K562 (cell line): Measurements from ENCODE around the gene TRMU. TPM values are rescaled to one million over a fixed set of nuclear protein-coding genes. Genes with fewer than 3 reads are reported as not detected.

ENCODE experiments used
- BRF2 ChIP-seq: IDR thresholded peaks from 3 replicates; pipeline ENCODE4 v1.6.1; 2011; ENCODE audit warnings: borderline replicate concordance, mild to moderate bottlenecking; ENCODE audit not compliant: insufficient read length, insufficient read depth
- CEBPG ChIP-seq, 3 experiments: fragments of 200-800 bp in 1 of 3; sonication (Bioruptor generic) in 1 of 3; sonication (generic) in 1 of 3; formaldehyde crosslinking in 1 of 3; IDR thresholded peaks in 2 of 3; conservative IDR thresholded peaks in 1 of 3; 2 replicates each; pipeline versions ENCODE4 v1.6.1 to v1.8.0; 2016 to 2022; ENCODE audit warnings: missing compliant biosample characterization in 2 of 3, missing genetic modification characterization in 2 of 3, mild to moderate bottlenecking in 1 of 3, missing genetic modification reagents in 1 of 3
- CREM ChIP-seq: IDR thresholded peaks from 2 replicates; pipeline ENCODE4 v1.6.1; 2014; ENCODE audit warnings: antibody characterized with exemption, low read depth
- CTCF ChIP-seq, 3 experiments: IDR thresholded peaks in 2 of 3; conservative IDR thresholded peaks in 1 of 3; 2 replicates each; pipeline ENCODE4 v1.5.1; 2011 to 2012; ENCODE audit warnings: low read length in 3 of 3, mild to moderate bottlenecking in 3 of 3, control low read depth in 2 of 3, improper control_type of control experiment in 1 of 3, inconsistent platforms in 1 of 3, low read depth in 1 of 3, mixed read lengths in 1 of 3, moderate library complexity in 1 of 3; ENCODE audit not compliant: insufficient read depth in 2 of 3
- E4F1 ChIP-seq: fragments of 250-450 bp; sonication (Bioruptor Pico); IDR thresholded peaks from 2 replicates; pipeline ENCODE4 v1.5.0; 2021; ENCODE audit warnings: mild to moderate bottlenecking, borderline replicate concordance
- ERF ChIP-seq: fragments of 450-650 bp; formaldehyde crosslinking; IDR thresholded peaks from 2 replicates; pipeline ENCODE4 v1.4.0; 2020; ENCODE audit warnings: mild to moderate bottlenecking, mixed read lengths
- HDGF ChIP-seq: fragments of 450-650 bp; IDR thresholded peaks from 2 replicates; pipeline ENCODE4 v1.6.1; 2016
- KAT8 ChIP-seq: fragments of 450-650 bp; IDR thresholded peaks from 2 replicates; pipeline ENCODE4 v1.6.1; 2016; ENCODE audit warnings: low read depth, mild to moderate bottlenecking
- L3MBTL2 ChIP-seq: fragments of 450-650 bp; IDR thresholded peaks from 2 replicates; pipeline ENCODE4 v1.6.1; 2016; ENCODE audit warnings: mild to moderate bottlenecking, moderate library complexity
- NFE2 ChIP-seq: IDR thresholded peaks from 2 replicates; pipeline ENCODE4 v1.6.1; 2014; ENCODE audit warnings: antibody characterized with exemption, low read depth
- RB1 ChIP-seq: fragments of 450-650 bp; IDR thresholded peaks from 2 replicates; pipeline ENCODE4 v1.6.1; 2017; ENCODE audit warnings: low read depth, mild to moderate bottlenecking
- RFX7 ChIP-seq: fragments of 250-450 bp; sonication (Bioruptor Pico); IDR thresholded peaks from 2 replicates; pipeline ENCODE4 v1.5.1; 2021; ENCODE audit warnings: mild to moderate bottlenecking
- THRAP3 ChIP-seq: fragments of 450-650 bp; IDR thresholded peaks from 2 replicates; pipeline ENCODE4 v1.6.1; 2016; ENCODE audit warnings: mild to moderate bottlenecking, inconsistent platforms, borderline replicate concordance
- TOE1 ChIP-seq, 2 experiments: fragments of 450-650 bp in 1 of 2; sonication (generic) in 1 of 2; formaldehyde crosslinking in 1 of 2; IDR thresholded peaks; 2 replicates each; pipeline versions ENCODE4 v1.7.1 to v1.8.0; 2016 to 2022; ENCODE audit warnings: borderline replicate concordance in 2 of 2, mild to moderate bottlenecking in 2 of 2, antibody characterized with exemption in 1 of 2, inconsistent platforms in 1 of 2, low read depth in 1 of 2, missing genetic modification reagents in 1 of 2, moderate library complexity in 1 of 2
- U2AF1 ChIP-seq: fragments of 200-400 bp; formaldehyde crosslinking; optimal IDR thresholded peaks from 2 replicates; pipeline ENCODE3; 2017; ENCODE audit warnings: mild to moderate bottlenecking, low read depth, low read length, moderate library complexity
- ZBTB8A ChIP-seq: fragments of 450-650 bp; IDR thresholded peaks from 2 replicates; pipeline ENCODE4 v1.6.1; 2018; ENCODE audit warnings: mild to moderate bottlenecking, moderate library complexity; ENCODE audit not compliant: partially characterized antibody
- ZKSCAN8 ChIP-seq: fragments of 200-800 bp; sonication (Bioruptor generic); IDR thresholded peaks from 2 replicates; pipeline ENCODE4 v1.6.1; 2016; ENCODE audit warnings: missing genetic modification characterization, missing compliant biosample characterization
- ZNF124 ChIP-seq: sonication (generic); formaldehyde crosslinking; IDR thresholded peaks from 2 replicates; pipeline ENCODE4 v1.8.1; 2022; ENCODE audit warnings: missing genetic modification reagents
- ZNF311 ChIP-seq: fragments of 250-450 bp; sonication (Bioruptor Pico); IDR thresholded peaks from 2 replicates; pipeline ENCODE4 v1.4.0; 2020; ENCODE audit warnings: mild to moderate bottlenecking, moderate library complexity
- ZNF444 ChIP-seq: fragments of 250-450 bp; sonication (Bioruptor Pico); IDR thresholded peaks from 2 replicates; pipeline ENCODE4 v1.4.0; 2020; ENCODE audit warnings: mild to moderate bottlenecking, moderate library complexity
- ZNF445 ChIP-seq: fragments of 250-450 bp; sonication (Bioruptor Pico); IDR thresholded peaks from 2 replicates; pipeline ENCODE4 v1.4.0; 2020; ENCODE audit warnings: low read depth, mild to moderate bottlenecking, moderate library complexity
- ZNF551 ChIP-seq: fragments of 250-450 bp; sonication (Bioruptor Pico); IDR thresholded peaks from 2 replicates; pipeline ENCODE4 v1.5.0; 2021; ENCODE audit warnings: mild to moderate bottlenecking, moderate library complexity
- ZNF79 ChIP-seq: fragments of 250-450 bp; sonication (Bioruptor Pico); IDR thresholded peaks from 2 replicates; pipeline ENCODE4 v1.4.0; 2020; ENCODE audit warnings: low read depth, mild to moderate bottlenecking, moderate library complexity
- polyA plus RNA-seq, 8 experiments: library from polyadenylated mRNA; depleted of rRNA in 4 of 8; stranded (reverse) in 5 of 8; unstranded in 3 of 8; fragments of >200 nt; fragmentation: Nextera tagmentation in 2 of 8; fragmentation: Illumina TruSeq in 1 of 8; extraction: Ambion mirVana in 2 of 8; extraction: Trizol in 1 of 8; gene quantifications; 2 replicates each; pipeline versions ENCODE4 v1.2.1 to v1.2.3, GENCODE V29; 2011 to 2014; ENCODE audit warnings: inconsistent platforms in 1 of 8, missing spikeins in 1 of 8
- total RNA-seq, 7 experiments: library from RNA; depleted of rRNA in 6 of 7; stranded (reverse); fragments of >200 nt in 6 of 7; fragmentation: Illumina TruSeq in 2 of 7; extraction: Trizol in 2 of 7; gene quantifications; 2 replicates each; pipeline versions ENCODE4 v1.2.1 to v1.2.3, GENCODE V29; 2011 to 2021; ENCODE audit warnings: low replicate concordance in 1 of 7

Gene TRMU
- total and polyA plus RNA-seq, 9 of the 15 experiments (the other 6 are each of a cell fraction or from before 2014, with no cell fraction given) = 2.3 to 49.9 (median 35.3) TPM

- TF ChIP-seq RFX7 (CRISPR knock-in tag) (no peak), TOE1 (IDR thresholded peaks at IDR 0.05; ENCODE audit: borderline replicate concordance) (no peak), TOE1 (CRISPR knock-in tag; IDR thresholded peaks at IDR 0.05; ENCODE audit: borderline replicate concordance, low read depth) (no peak), ZKSCAN8 (CRISPR knock-in tag) (no peak), NFE2 (no peak), CREM (peak; percentile 80), E4F1 (no peak), ZNF551 (no peak), ZNF79 (CRISPR knock-in tag) (no peak), CTCF (IDR thresholded peaks at IDR 0.05 in 2 of 3, conservative IDR thresholded peaks at IDR 0.05 in 1 of 3; ENCODE audit: insufficient read depth in 2 of 3, low read depth in 1 of 3, low read length in 3 of 3) (peak; percentile 23 to 53 (median 49); a peak in 4 of 6 replicates), BRF2 (no peak), L3MBTL2 (peak; percentile 83; the same call in 1 of the 2 replicates), ZBTB8A (no peak), ERF (no peak), THRAP3 (no peak), ZNF311 (CRISPR knock-in tag) (no peak), ZNF444 (CRISPR knock-in tag) (no peak), U2AF1 (no peak), ZNF124 (CRISPR knock-in tag) (no peak), HDGF (no peak), CEBPG (CRISPR knock-in tag; IDR thresholded peaks at IDR 0.05) (no peak), CEBPG (tag; conservative IDR thresholded peaks at IDR 0.05 in 1 of 2, IDR thresholded peaks at IDR 0.05 in 1 of 2) (no peak), KAT8 (no peak), RB1 (0 out of 2 replicates have a peak, but pooled peaks have one; percentile 25), ZNF445 (CRISPR knock-in tag) (no peak)
Measured at GRCh38 chr22:46296257-46297150, 39.0 kb upstream of the TRMU start, which contains the start of gene GTSE1 (continued).
